ENCODE results near the gene KCNH1.

Gene KCNH1

GRCh38 chr1:210692796-210693195, 441.2 kb downstream of the KCNH1 start:
- H2AFZ ChIP-seq (ENCODE audit: low read depth, low read length), result peak overlapping the region; percentile 59; the same call in 1 of the 2 replicates
- no peak overlapping the region for H3K9ac ChIP-seq (ENCODE audit: low read length)
- peak overlapping the region; percentile 23; the same call in 1 of the 2 replicates for H3K4me2 ChIP-seq (ENCODE audit: low read length)

GRCh38 chr1:210691039-210691610, 442.8 kb downstream of the KCNH1 start:
- H3K4me3 ChIP-seq (ENCODE audit: low read length), result no peak overlapping the region

More at GRCh38 chr1:210692796-210693195, 441.2 kb downstream of the KCNH1 start:
- no peaks in the 10 kb centered on the region for H3K79me2 ChIP-seq (ENCODE audit: low read length)
- no peaks in the 10 kb centered on the region for H3K27me3 ChIP-seq (ENCODE audit: low read depth, low read length)
- peaks cover 32% of the 10 kb centered on the region for H3K4me1 ChIP-seq (ENCODE audit: low read length)
- no peaks in the 10 kb centered on the region for H3K36me3 ChIP-seq (replicated peaks; ENCODE audit: low read depth, low read length)
- H3K9me3 ChIP-seq (ENCODE audit: insufficient read depth, low read length), result no peaks in the 10 kb centered on the region
- TF ChIP-seq EZH2phosphoT487 (IDR thresholded peaks at IDR 0.05; ENCODE audit: low read depth) (no peak), CTCF (IDR thresholded peaks at IDR 0.05; ENCODE audit: low read depth, low read length) (no peak)
- H4K20me1 ChIP-seq (ENCODE audit: insufficient read depth, low read length), result no peaks in the 10 kb centered on the region
- H3K27ac ChIP-seq (ENCODE audit: low read length), result no peak overlapping the region
- H3K4me3 ChIP-seq (ENCODE audit: low read length), result no peak overlapping the region

GRCh38 chr1:210690236-210690635, 443.7 kb downstream of the KCNH1 start:
- H3K4me3 ChIP-seq (ENCODE audit: low read length), result no peak overlapping the region
- no peaks in the 10 kb centered on the region for H3K79me2 ChIP-seq (ENCODE audit: low read length)
- H3K4me2 ChIP-seq (ENCODE audit: low read length), result no peak overlapping the region
- no peaks in the 10 kb centered on the region for H4K20me1 ChIP-seq (ENCODE audit: insufficient read depth, low read length)
- H3K27ac ChIP-seq (ENCODE audit: low read length), result no peak overlapping the region
- TF ChIP-seq CTCF (IDR thresholded peaks at IDR 0.05; ENCODE audit: low read depth, low read length), result no peak
- H3K9me3 ChIP-seq (ENCODE audit: insufficient read depth, low read length), result no peaks in the 10 kb centered on the region
- no peak overlapping the region for H2AFZ ChIP-seq (ENCODE audit: low read depth, low read length)
- no peak overlapping the region for H3K9ac ChIP-seq (ENCODE audit: low read length)
- H3K27me3 ChIP-seq (ENCODE audit: low read depth, low read length), result no peaks in the 10 kb centered on the region
- H3K4me1 ChIP-seq (ENCODE audit: low read length), result peaks cover 19% of the 10 kb centered on the region
- no peaks in the 10 kb centered on the region for H3K36me3 ChIP-seq (replicated peaks; ENCODE audit: low read depth, low read length)

More at GRCh38 chr1:210691039-210691610, 442.8 kb downstream of the KCNH1 start:
- H2AFZ ChIP-seq (ENCODE audit: low read depth, low read length), result no peak overlapping the region
- H3K4me2 ChIP-seq (ENCODE audit: low read length), result no peak overlapping the region
- H3K36me3 ChIP-seq (replicated peaks; ENCODE audit: low read depth, low read length), result no peaks in the 10 kb centered on the region
- no peak overlapping the region for H3K27ac ChIP-seq (ENCODE audit: low read length)
- H3K9me3 ChIP-seq (ENCODE audit: insufficient read depth, low read length), result no peaks in the 10 kb centered on the region
- H3K79me2 ChIP-seq (ENCODE audit: low read length), result no peaks in the 10 kb centered on the region
- H3K4me1 ChIP-seq (ENCODE audit: low read length), result peaks cover 15% of the 10 kb centered on the region
- no peak for TF ChIP-seq EZH2phosphoT487 (IDR thresholded peaks at IDR 0.05; ENCODE audit: low read depth)
- no peak for TF ChIP-seq CTCF (IDR thresholded peaks at IDR 0.05; ENCODE audit: low read depth, low read length)
- no peaks in the 10 kb centered on the region for H4K20me1 ChIP-seq (ENCODE audit: insufficient read depth, low read length)
- H3K9ac ChIP-seq (ENCODE audit: low read length), result no peak overlapping the region
- H3K27me3 ChIP-seq (ENCODE audit: low read depth, low read length), result no peaks in the 10 kb centered on the region

GRCh38 chr1:210689826-210690225, 444.1 kb downstream of the KCNH1 start:
- Histone ChIP-seq H3K4me2 (ENCODE audit: low read length) (no peak overlapping the region), H3K4me3 (ENCODE audit: low read length) (no peak overlapping the region), H3K36me3 (replicated peaks; ENCODE audit: low read depth, low read length) (no peaks in the 10 kb centered on the region), H2AFZ (ENCODE audit: low read depth, low read length) (no peak overlapping the region), H3K4me1 (ENCODE audit: low read length) (peaks cover 23% of the 10 kb centered on the region), H3K79me2 (ENCODE audit: low read length) (no peaks in the 10 kb centered on the region), H4K20me1 (ENCODE audit: insufficient read depth, low read length) (no peaks in the 10 kb centered on the region), H3K9me3 (ENCODE audit: insufficient read depth, low read length) (no peaks in the 10 kb centered on the region), H3K27me3 (ENCODE audit: low read depth, low read length) (no peaks in the 10 kb centered on the region), H3K9ac (ENCODE audit: low read length) (no peak overlapping the region), H3K27ac (ENCODE audit: low read length) (no peak overlapping the region)
- TF ChIP-seq CTCF (IDR thresholded peaks at IDR 0.05; ENCODE audit: low read depth, low read length) (no peak), EZH2phosphoT487 (IDR thresholded peaks at IDR 0.05; ENCODE audit: low read depth) (no peak)

All from OCI-LY3 (cell line).